WTC11 (cell line): Measurements from ENCODE around the gene HMGCS2. TPM values are rescaled to one million over a fixed set of nuclear protein-coding genes. Genes with fewer than 3 reads are reported as not detected.

Experiments
- ATAC-seq: fragments of 200-7000 bp; cut with Tn5 transposase; 2 replicates; pipeline ENCODE4 v1.10.0; 2021; ENCODE audit warnings: mild to moderate bottlenecking, moderate library complexity
- CTCF ChIA-PET: fragments of 300-600 bp; sonication (Branson Sonifier 250); formaldehyde crosslinking; loops from one replicate; lab custom pipeline; 2021; ENCODE audit warnings: antibody characterized with exemption; lab: Charles Lee
- POLR2A ChIA-PET: fragments of 350-600 bp; sonication (Branson Sonifier 250); formaldehyde crosslinking; loops from one replicate; lab custom pipeline; 2021; ENCODE audit warnings: antibody characterized with exemption; lab: Charles Lee
- DNase-seq: peaks from one replicate; pipeline ENCODE4 v3.0.0; 2021; ENCODE audit warnings: low spot score
- H3K27ac Mint-ChIP-seq: 2 replicates; pipeline ENCODE4 v1.8.0; 2021; ENCODE audit warnings: mixed read lengths
- H3K27me3 Mint-ChIP-seq: 2 replicates; pipeline ENCODE4 v1.8.0; 2021; ENCODE audit warnings: low read depth, mild to moderate bottlenecking, moderate library complexity, mixed read lengths
- H3K36me3 Mint-ChIP-seq: 2 replicates; pipeline ENCODE4 v1.8.0; 2021; ENCODE audit warnings: mixed read lengths
- H3K4me1 Mint-ChIP-seq: 2 replicates; pipeline ENCODE4 v1.8.0; 2022; ENCODE audit warnings: mixed read lengths
- H3K4me3 Mint-ChIP-seq: 2 replicates; pipeline ENCODE4 v1.8.0; 2021; ENCODE audit warnings: mild to moderate bottlenecking, moderate library complexity, mixed read lengths
- H3K9me3 Mint-ChIP-seq: 2 replicates; pipeline ENCODE4 v1.8.0; 2021; ENCODE audit warnings: mixed read lengths
- CREM ChIP-seq: sonication (generic); formaldehyde crosslinking; IDR thresholded peaks from 2 replicates; pipeline ENCODE4 v1.8.1; 2022; ENCODE audit warnings: mild to moderate bottlenecking, missing genetic modification reagents, moderate library complexity
- OVOL2 ChIP-seq: fragments of 250-450 bp; sonication (Bioruptor Pico); IDR thresholded peaks from 2 replicates; pipeline ENCODE4 v1.9.0; 2021; ENCODE audit warnings: mild to moderate bottlenecking, borderline replicate concordance
- TEAD1 ChIP-seq: sonication (generic); formaldehyde crosslinking; IDR thresholded peaks from 2 replicates; pipeline ENCODE4 v1.8.0; 2022; ENCODE audit warnings: mild to moderate bottlenecking, missing genetic modification reagents
- total RNA-seq: library from RNA; stranded (reverse); gene quantifications from 3 replicates; pipeline ENCODE4 v1.2.3, GENCODE V29; 2021
- TF ChIP-seq, protein P1 (sequence below): fragments of 250-450 bp; sonication (Bioruptor Pico); IDR thresholded peaks from 2 replicates; pipeline ENCODE4 v1.8.0; 2021; ENCODE audit warnings: mild to moderate bottlenecking
- TF ChIP-seq, protein P2 (sequence below): sonication (generic); formaldehyde crosslinking; IDR thresholded peaks from 2 replicates; pipeline ENCODE4 v1.8.1; 2023; ENCODE audit warnings: mild to moderate bottlenecking, missing genetic modification reagents
- TF ChIP-seq, protein P3 (sequence below): fragments of 250-450 bp; sonication (Bioruptor Pico); conservative IDR thresholded peaks from 2 replicates; pipeline ENCODE4 v1.9.0; 2021; ENCODE audit warnings: mild to moderate bottlenecking
- TF ChIP-seq, protein P4 (sequence below): fragments of 250-450 bp; sonication (Bioruptor Pico); IDR thresholded peaks from 2 replicates; pipeline ENCODE4 v1.9.0; 2021; ENCODE audit warnings: mild to moderate bottlenecking
- TF ChIP-seq, protein P5 (sequence below): fragments of 250-450 bp; sonication (Bioruptor Pico); IDR thresholded peaks from 2 replicates; pipeline ENCODE4 v1.9.0; 2021; ENCODE audit warnings: mild to moderate bottlenecking
- TF ChIP-seq, protein P6 (sequence below): sonication (generic); formaldehyde crosslinking; IDR thresholded peaks from 2 replicates; pipeline ENCODE4 v1.8.1; 2023; ENCODE audit warnings: mild to moderate bottlenecking, missing genetic modification reagents, borderline replicate concordance

Gene HMGCS2
- total RNA-seq, 1 experiment from 2014 or later, result 0.24 TPM

DNA sequence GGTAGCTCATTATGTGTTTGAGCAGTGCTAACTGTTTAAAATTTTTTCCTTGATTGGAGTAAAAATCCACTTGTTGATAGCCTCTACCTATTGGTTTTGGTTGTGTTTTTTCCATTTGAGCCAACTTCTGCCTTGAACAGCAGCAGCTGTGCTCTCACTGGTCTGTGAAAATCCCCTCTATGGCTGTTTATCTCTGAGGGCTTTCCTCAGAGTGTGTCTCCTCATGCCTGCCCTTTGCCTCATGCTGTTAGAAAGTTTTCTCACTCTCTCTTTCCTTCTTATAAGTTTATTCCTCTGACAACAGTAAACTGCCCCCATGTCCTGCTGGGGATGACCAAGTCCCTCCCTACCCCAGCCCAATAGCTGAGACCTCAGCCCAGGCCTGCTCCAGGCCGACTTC, 28.5 kb upstream of the HMGCS2 start:
- no peak for DNase-seq
- ATAC-seq, result no peak
- no peaks in the 10 kb centered on the region for H3K27me3 Mint-ChIP-seq
- TF ChIP-seq, protein P1, sequence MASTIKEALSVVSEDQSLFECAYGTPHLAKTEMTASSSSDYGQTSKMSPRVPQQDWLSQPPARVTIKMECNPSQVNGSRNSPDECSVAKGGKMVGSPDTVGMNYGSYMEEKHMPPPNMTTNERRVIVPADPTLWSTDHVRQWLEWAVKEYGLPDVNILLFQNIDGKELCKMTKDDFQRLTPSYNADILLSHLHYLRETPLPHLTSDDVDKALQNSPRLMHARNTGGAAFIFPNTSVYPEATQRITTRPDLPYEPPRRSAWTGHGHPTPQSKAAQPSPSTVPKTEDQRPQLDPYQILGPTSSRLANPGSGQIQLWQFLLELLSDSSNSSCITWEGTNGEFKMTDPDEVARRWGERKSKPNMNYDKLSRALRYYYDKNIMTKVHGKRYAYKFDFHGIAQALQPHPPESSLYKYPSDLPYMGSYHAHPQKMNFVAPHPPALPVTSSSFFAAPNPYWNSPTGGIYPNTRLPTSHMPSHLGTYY, result no peak
- TF ChIP-seq, all 79 proteins: peak for 0
- POLR2A ChIA-PET, result no interaction called here
- Mint-ChIP-seq H3K36me3 (no peaks in the 10 kb centered on the region), H3K9me3 (no peaks in the 10 kb centered on the region), H3K27ac (no peak overlapping the region), H3K4me3 (no peak overlapping the region), H3K4me1 (no peaks in the 10 kb centered on the region)
- CTCF ChIA-PET, result interaction anchor here (0.8 to 2.1 kb wide), 2 partner anchors 12 to 99 kb away, joined by 3 to 7 read pairs; partner anchors contain the start of gene ADAM30

DNA sequence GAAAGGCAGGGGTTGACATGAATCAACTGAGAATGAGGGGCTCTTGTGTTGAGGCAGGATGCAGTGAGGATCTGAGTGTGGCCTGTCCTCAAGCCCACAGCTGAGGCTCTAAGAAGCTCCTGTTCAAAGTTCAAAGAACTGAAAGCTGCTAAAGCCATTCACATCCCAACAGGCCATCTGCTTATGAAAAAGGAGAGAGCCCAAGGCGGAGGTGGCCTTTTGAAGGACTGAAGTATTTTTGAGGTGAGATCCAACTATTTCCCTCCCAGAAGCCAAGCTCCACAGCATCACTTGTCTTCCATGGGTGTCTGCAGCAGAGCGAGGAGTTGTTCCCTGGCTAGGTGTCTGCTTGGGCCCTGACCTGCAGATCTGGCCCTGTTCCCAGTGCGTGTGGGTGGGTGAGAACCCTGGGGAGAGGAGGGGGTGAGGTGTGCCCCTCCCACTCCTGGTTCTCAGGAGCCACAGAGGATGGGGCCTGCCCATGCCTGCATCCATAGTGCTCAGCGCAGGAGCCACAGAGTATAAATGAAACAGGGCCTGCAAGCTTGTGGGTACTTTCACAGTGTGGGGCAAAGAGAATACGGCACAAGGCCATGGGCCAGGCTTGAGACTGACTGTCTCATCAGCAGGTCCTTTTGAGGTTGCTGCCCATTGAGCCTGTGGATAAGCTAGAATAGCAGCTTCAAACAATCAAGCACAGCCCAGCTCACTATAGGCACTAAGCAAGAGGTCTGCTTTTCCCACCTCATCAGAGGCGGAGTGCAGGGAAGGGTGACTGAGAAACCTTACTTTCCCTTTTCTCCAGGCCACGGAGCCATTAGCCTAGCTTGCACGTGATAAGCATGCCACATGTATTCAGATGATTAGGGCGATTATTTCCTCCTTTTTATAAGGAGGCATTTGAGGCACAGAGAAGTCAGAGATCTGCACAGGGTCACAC, 26.8 kb upstream of the HMGCS2 start:
- ChIA-PET POLR2A (interaction anchor here (1.4 kb wide), 1 partner anchor 16 kb away, joined by 3 read pairs; no protein-coding TSS in a partner anchor), CTCF (interaction anchor here (1.0 to 2.9 kb wide), 2 partner anchors 13 to 184 kb away, joined by 3 to 21 read pairs; no protein-coding TSS in a partner anchor)
- Mint-ChIP-seq H3K36me3 (no peaks in the 10 kb centered on the region), H3K27me3 (no peaks in the 10 kb centered on the region), H3K27ac (no peak overlapping the region), H3K4me1 (no peaks in the 10 kb centered on the region), H3K9me3 (no peaks in the 10 kb centered on the region), H3K4me3 (no peak overlapping the region)
- ATAC-seq (no peak), DNase-seq (no peak)
- TF ChIP-seq, protein P2, sequence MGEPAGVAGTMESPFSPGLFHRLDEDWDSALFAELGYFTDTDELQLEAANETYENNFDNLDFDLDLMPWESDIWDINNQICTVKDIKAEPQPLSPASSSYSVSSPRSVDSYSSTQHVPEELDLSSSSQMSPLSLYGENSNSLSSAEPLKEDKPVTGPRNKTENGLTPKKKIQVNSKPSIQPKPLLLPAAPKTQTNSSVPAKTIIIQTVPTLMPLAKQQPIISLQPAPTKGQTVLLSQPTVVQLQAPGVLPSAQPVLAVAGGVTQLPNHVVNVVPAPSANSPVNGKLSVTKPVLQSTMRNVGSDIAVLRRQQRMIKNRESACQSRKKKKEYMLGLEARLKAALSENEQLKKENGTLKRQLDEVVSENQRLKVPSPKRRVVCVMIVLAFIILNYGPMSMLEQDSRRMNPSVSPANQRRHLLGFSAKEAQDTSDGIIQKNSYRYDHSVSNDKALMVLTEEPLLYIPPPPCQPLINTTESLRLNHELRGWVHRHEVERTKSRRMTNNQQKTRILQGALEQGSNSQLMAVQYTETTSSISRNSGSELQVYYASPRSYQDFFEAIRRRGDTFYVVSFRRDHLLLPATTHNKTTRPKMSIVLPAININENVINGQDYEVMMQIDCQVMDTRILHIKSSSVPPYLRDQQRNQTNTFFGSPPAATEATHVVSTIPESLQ (CRISPR knock-in tag), result no peak
- TF ChIP-seq OVOL2 (CRISPR knock-in tag), result no peak
- TF ChIP-seq, protein P3, sequence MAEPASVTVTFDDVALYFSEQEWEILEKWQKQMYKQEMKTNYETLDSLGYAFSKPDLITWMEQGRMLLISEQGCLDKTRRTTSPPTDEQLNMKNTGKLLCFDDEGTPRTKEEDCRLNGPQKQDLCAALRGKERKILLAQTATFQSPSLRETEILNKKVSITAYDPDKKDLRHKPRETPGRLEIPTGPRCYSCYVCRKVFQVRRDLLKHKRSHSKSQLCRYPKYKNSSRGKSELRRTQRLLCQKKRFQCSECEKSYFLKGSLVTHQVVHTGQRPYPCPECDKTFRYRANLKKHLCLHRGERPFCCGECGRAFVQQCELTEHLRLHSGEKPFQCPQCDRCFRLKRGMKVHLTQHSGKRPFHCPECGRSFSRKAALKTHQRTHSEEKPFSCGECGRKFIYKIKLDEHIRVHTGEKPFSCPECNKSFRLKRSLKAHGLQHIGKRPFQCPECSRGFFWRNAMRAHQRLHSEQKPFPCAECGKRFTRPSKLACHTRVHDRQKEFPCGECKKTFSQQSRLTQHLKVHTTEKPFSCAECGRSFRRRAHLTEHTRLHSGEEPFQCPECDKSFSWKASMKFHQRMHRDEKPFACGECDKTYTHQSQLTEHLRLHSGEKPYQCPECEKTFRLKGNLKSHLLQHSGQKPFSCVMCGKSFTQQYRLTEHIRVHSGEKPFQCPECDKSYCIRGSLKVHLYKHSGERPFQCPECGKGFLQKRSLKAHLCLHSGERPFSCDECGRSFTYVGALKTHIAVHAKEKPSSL (CRISPR knock-in tag), result no peak
- TF ChIP-seq, protein P4, sequence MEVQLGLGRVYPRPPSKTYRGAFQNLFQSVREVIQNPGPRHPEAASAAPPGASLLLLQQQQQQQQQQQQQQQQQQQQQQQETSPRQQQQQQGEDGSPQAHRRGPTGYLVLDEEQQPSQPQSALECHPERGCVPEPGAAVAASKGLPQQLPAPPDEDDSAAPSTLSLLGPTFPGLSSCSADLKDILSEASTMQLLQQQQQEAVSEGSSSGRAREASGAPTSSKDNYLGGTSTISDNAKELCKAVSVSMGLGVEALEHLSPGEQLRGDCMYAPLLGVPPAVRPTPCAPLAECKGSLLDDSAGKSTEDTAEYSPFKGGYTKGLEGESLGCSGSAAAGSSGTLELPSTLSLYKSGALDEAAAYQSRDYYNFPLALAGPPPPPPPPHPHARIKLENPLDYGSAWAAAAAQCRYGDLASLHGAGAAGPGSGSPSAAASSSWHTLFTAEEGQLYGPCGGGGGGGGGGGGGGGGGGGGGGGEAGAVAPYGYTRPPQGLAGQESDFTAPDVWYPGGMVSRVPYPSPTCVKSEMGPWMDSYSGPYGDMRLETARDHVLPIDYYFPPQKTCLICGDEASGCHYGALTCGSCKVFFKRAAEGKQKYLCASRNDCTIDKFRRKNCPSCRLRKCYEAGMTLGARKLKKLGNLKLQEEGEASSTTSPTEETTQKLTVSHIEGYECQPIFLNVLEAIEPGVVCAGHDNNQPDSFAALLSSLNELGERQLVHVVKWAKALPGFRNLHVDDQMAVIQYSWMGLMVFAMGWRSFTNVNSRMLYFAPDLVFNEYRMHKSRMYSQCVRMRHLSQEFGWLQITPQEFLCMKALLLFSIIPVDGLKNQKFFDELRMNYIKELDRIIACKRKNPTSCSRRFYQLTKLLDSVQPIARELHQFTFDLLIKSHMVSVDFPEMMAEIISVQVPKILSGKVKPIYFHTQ (CRISPR knock-in tag), result no peak

DNA sequence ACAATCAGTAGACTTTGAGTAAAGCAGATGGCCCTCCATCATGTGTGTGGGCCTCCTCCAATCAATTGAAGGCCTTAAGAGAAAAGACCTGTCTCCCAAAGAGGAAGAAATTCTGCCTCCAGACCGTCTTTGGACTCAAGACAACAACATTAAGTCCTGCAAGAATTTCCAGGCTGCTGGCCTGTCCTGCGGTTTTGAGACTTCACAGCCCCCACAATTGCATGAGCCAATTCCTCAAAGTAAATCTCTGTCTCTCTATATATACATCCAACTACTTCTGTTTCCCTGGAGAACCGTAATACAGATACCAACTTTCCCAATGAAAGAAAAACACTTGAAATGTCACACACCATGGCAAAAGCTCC, 26.2 kb upstream of the HMGCS2 start:
- DNase-seq, result no peak
- Mint-ChIP-seq H3K9me3 (no peaks in the 10 kb centered on the region), H3K4me3 (no peak overlapping the region), H3K27ac (no peak overlapping the region), H3K36me3 (no peaks in the 10 kb centered on the region), H3K27me3 (no peaks in the 10 kb centered on the region), H3K4me1 (no peaks in the 10 kb centered on the region)
- TF ChIP-seq, protein P5, sequence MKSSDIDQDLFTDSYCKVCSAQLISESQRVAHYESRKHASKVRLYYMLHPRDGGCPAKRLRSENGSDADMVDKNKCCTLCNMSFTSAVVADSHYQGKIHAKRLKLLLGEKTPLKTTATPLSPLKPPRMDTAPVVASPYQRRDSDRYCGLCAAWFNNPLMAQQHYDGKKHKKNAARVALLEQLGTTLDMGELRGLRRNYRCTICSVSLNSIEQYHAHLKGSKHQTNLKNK (CRISPR knock-in tag), result no peak
- TF ChIP-seq, protein P6, sequence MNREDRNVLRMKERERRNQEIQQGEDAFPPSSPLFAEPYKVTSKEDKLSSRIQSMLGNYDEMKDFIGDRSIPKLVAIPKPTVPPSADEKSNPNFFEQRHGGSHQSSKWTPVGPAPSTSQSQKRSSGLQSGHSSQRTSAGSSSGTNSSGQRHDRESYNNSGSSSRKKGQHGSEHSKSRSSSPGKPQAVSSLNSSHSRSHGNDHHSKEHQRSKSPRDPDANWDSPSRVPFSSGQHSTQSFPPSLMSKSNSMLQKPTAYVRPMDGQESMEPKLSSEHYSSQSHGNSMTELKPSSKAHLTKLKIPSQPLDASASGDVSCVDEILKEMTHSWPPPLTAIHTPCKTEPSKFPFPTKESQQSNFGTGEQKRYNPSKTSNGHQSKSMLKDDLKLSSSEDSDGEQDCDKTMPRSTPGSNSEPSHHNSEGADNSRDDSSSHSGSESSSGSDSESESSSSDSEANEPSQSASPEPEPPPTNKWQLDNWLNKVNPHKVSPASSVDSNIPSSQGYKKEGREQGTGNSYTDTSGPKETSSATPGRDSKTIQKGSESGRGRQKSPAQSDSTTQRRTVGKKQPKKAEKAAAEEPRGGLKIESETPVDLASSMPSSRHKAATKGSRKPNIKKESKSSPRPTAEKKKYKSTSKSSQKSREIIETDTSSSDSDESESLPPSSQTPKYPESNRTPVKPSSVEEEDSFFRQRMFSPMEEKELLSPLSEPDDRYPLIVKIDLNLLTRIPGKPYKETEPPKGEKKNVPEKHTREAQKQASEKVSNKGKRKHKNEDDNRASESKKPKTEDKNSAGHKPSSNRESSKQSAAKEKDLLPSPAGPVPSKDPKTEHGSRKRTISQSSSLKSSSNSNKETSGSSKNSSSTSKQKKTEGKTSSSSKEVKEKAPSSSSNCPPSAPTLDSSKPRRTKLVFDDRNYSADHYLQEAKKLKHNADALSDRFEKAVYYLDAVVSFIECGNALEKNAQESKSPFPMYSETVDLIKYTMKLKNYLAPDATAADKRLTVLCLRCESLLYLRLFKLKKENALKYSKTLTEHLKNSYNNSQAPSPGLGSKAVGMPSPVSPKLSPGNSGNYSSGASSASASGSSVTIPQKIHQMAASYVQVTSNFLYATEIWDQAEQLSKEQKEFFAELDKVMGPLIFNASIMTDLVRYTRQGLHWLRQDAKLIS (CRISPR knock-in tag), result no peak
- TF ChIP-seq, protein P2 (CRISPR knock-in tag), result no peak
- TF ChIP-seq CREM, result no peak
- no peak for TF ChIP-seq TEAD1 (CRISPR knock-in tag)
- no peak for ATAC-seq
- CTCF ChIA-PET, result interaction anchor here (1.1 to 2.9 kb wide), 2 partner anchors 14 to 24 kb away, joined by 3 to 21 read pairs; no protein-coding TSS in a partner anchor
- POLR2A ChIA-PET, result interaction anchor here (1.4 kb wide), 1 partner anchor 15 kb away, joined by 3 read pairs; no protein-coding TSS in a partner anchor
